Endometrial microvascular endothelial cells (primary cell): ENCODE measurements around the gene BCKDHA. TPM values are rescaled to one million over a fixed set of nuclear protein-coding genes. Genes with fewer than 3 reads are reported as not detected.

Source experiments
- in situ Hi-C: cut with HindIII; loops from 2 replicates; pipeline ENCODE4 v1.10.0; 2017; ENCODE audit warnings: low sequenced_read_pairs, low pct_unique_long_range_greater_than_20kb; ENCODE audit errors: inconsistent ontology term
- total RNA-seq: library from RNA; depleted of rRNA; stranded (reverse); fragments of >200 nt; gene quantifications from one replicate; pipeline ENCODE4 v1.2.3, GENCODE V29; 2015; ENCODE audit errors: inconsistent ontology term

BCKDHA gene
- total RNA-seq, 1 donor from 2014 or later = 50.5 TPM

DNA sequence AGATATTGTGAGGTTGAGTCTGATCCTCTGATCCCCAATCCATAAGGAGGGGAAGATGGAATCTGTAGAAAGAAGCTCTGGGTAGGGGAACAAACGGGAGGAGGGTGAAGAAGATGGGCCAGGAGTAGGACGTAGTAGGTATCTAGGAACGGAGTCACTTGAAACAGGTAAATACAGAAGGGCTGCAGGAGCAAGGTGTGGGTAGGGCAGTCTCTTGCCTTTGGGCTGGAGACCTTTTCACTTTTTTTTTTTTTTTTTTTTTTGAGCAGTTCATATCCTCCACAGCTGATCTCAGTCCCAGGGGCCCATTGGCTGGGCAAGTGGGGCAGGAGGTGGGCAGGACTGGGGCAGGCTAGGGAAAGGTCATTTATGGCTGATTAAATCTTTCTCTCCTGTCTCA is 1.5 kb downstream of the BCKDHA start:
- in situ Hi-C loops = no loop called here

DNA sequence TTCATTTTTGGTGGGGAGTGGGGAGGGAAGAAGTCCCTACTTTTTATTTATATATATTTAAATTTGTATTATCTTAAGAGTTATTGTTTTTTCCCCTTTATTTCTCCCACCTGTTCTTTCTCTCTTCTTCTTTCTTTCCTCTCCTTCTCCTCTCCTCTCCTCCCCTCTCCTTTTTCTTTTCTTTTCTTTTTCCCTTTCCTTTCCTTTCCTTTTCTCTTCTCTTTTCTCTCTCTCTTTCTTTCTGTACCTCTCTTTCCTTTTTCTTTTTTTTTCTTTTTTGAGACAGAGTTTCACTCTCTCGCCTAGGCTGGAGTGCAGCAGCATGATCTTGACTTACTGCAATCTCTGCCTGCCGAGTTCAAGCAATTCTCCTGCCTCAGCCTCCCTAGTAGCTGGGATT is 1.9 kb downstream of the BCKDHA start:
- in situ Hi-C loops = no loop called here

DNA sequence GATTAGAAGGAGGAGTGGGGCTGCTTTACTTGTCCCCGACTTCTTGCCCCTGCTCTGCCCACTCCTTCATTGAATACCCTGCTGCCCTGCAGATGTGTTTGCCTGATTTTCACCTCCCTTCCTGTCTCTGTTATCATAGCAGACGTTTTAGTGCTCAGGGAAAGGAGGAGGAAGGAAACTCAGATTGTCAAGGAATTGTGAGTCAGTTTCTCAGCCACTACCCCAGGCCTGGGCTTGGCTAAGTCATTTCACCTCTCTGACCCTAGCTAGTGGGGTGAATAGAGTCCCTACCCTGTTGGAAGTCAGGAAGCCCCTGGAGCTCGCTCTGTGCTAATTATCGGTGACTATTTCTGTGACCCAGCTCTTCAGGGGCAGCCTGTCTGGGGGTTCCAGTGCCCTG is 3.9 kb downstream of the BCKDHA start:
- in situ Hi-C loops = loop anchor here (25.0 kb wide), 1 partner anchor 161 kb away; no protein-coding TSS in a partner anchor

DNA sequence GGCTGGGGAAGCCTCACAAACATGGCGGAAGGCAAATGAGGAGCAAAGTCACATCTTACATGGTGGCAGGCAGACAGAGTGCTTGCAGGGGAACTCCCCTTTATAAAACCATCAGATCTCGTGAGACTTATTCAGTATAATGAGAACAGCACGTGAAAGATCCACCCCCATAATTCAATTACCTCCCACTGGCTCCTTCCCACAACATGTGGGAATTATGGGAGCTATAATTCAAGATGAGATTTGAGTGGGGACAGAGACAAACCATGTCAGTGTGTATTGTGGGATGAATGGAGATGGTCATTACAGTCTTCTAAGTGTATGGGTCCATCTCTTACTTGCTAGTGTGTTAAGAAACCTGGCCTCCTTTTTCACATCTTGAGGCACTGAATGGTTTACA is 4.4 kb downstream of the BCKDHA start:
- in situ Hi-C loops = loop anchor here (25.0 kb wide), 1 partner anchor 160 kb away; no protein-coding TSS in a partner anchor

DNA sequence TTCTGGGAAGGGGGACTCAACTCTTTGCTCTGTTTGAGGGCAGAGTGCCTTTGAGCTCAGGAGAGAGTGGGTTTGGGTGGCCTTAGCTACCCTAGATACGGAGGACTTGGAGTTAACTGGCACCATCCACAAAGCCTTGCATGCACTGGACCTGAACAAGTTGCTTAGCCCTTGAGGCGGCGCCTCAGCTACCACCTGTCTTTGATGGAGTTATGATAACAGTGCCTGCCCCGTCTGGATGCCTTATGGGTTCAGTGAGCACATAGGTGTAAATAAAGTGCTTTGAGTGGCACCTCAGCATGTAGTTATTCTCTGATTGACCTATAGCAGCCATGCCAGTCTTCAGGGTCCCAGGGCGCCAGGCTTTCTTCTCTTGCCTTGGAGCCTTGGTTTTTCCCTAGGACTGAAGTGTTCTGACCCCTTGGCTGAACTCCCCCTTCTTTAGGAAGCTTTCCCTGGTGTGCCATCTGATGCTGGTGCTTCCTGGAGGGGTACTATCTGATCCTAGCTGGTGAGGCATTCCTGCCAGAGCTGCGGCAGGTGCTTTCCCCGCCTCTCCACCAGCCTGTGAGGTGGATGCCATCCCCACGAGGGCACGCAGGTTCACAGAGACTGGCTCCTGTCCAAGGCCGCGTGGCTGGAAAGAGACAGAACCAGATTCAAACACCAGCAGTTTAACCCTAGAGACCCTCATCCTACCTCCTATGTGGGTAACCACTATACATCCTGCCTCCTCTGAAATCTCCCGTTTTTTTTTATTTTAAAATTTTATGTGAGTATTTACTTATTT is 5.8 kb downstream of the BCKDHA start:
- in situ Hi-C loops = loop anchor here (25.0 kb wide), 1 partner anchor 159 kb away; no protein-coding TSS in a partner anchor

DNA sequence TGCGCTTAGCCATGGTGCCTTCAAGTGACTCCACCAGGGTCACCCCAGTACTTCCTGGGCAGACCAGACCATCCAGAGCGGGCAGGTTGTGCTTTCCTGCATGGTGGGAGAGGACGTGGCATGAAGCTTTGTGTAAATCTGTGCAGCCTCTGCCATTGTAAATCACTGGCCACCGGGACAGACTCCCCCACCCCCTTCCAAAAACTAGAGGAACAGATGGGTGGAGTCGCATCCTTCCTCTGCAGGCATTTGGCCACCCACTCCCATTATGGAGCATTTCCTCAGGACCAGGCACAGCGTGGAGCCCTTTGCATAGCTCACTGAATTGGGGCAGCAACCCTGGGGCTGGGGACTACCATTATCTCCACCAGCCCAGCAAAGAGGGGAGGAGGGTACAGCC is 8.2 kb downstream of the BCKDHA start:
- in situ Hi-C loops = loop anchor here (25.0 kb wide), 1 partner anchor 157 kb away; no protein-coding TSS in a partner anchor

DNA sequence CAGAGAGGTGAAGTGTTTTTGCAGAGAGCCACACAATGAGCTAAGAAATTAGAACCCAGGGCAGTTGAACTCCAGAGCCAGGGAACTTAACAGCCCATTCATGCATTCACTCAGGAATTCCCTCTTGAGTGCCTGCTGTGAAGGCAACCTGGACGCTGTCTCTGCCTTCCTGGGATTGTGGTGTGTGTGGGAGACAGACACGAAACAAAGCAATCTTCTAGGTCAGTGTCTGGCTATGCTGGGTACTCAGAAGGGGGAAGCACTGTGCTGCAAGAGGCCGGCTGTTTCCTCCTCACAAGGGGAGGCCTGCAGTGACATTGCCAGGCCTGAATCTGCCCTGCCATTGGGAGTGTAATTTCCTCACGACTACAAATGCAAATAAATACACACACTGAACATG is 9.7 kb downstream of the BCKDHA start:
- in situ Hi-C loops = loop anchor here (25.0 kb wide), 1 partner anchor 155 kb away; no protein-coding TSS in a partner anchor

DNA sequence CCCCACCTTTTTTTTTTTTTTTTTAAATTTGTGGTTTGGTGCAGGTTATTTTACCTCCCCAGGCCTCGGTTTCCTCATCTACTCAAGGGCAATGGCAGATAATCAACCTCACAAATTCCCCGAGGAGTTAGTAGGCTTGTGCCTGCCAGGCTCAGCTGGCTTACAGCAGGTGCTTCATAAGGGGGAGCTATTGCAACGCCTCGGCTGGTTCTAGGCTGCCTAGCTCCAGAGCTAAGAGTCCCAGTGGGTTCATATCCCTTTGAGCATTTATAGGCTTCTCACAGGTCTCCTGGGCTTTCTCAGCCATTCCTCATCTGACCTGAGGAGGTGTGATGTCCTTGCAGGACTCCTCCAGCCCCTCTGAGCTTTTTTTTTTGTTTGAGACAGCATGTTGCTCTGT is 10.6 kb downstream of the BCKDHA start:
- in situ Hi-C loops = loop anchor here (25.0 kb wide), 1 partner anchor 154 kb away; no protein-coding TSS in a partner anchor

DNA sequence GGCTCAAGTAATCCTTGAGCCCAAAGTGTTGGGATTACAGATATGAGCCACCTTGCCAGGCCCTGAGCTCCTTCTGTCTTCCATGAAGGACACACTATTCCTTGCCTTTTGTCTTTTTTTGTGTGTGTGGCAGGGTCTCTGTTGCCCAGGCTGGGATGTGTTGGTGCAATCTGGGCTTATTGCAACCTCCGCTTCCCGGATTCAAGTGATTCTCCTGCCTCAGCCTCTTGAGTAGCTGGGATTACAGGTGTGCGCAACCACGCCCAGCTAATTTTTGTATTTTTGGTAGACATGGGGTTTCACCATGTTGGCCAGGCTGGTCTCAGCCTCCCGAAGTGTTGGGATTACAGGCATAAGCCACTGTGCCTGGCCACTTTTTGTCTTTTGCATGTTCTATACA is 11.2 kb downstream of the BCKDHA start:
- in situ Hi-C loops = loop anchor here (25.0 kb wide), 1 partner anchor 153 kb away; no protein-coding TSS in a partner anchor

DNA sequence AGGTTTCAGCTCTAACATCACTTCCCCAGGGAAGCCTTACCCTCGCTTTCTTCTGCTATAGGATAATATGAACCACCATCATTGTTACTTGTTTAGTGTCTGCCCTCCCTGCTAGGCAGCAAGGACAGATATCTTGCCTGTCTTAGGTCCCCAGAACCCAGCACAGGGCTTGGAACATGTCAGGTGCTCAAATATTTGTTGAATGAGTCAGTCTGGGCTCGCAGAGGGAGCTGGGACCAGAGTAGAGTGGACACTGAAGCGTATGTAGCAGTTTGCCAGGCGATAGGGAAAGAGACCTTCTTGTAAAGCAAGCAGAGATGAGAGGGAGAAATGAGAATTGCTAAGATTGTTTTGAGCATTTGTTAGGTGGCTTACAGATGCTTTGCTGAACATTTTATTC is 11.7 kb downstream of the BCKDHA start:
- in situ Hi-C loops = loop anchor here (25.0 kb wide), 1 partner anchor 153 kb away; no protein-coding TSS in a partner anchor

DNA sequence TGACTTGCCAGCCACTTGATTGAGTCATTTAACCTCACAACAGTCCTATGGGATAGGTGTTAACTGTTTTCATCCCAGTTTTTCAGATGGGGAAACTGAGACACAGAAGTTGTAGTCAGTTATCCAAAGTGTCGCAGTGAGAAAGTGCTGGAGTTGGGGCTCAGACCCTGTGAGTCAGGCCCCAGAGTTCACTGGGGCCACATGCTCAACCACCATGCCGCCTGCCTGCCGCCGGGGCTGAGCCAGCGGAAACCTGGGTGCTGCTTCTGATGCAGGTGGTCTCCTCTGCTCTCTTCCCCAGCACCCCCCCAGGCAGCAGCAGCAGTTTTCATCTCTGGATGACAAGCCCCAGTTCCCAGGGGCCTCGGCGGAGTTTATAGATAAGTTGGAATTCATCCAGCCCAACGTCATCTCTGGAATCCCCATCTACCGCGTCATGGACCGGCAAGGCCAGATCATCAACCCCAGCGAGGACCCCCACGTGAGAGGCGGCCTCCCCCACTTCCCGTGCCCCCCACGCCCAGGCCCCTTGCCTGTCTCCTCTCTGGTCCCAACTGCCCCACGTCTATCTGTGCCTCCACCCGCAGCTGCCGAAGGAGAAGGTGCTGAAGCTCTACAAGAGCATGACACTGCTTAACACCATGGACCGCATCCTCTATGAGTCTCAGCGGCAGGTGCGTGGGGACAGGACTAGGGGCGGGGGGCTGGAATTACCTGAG is 12.9 kb downstream of the BCKDHA start:
- in situ Hi-C loops = loop anchor here (25.0 kb wide), 1 partner anchor 152 kb away; no protein-coding TSS in a partner anchor

DNA sequence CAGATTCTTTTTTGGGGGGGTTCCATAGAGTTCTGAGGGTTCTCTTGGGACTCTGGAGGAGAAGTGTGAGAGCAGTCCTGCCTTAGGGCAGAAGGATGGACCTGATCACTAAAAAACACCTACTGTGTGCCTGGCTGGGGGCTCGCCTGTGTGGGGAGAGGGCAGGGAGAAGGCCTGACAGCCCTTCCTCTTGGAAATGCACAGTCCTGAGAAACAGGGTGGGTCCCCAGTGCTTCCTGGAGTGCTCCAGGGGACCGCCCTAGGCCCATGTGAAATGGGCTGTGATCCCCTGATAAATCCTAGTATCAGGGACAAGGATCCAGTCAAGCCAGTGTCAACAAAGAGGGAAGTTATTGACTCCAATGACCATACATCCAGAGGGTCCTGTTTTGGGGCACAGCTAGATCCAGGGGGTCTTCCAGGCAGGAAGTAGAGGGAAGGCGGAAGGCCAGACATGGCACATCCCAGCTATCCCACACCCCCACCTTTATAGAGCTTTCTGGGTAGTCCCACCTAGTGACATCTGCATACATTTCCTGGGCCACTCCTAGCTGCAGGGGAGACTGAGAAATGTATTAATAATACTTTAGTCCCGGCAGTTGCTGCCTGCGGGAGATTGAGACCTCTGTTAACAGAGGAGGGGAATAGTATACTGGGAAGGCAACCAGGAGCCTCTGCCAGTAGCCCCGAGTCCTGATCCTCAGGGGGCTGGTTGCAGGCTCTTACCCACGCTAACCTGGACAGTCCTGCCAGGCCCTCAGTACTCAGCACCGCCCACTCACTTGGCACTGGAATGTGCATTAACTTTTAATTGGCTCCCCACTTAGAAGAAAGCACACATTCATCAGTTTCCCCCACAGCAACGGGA is 13.7 kb downstream of the BCKDHA start:
- in situ Hi-C loops = loop anchor here (25.0 kb wide), 1 partner anchor 151 kb away; no protein-coding TSS in a partner anchor

DNA sequence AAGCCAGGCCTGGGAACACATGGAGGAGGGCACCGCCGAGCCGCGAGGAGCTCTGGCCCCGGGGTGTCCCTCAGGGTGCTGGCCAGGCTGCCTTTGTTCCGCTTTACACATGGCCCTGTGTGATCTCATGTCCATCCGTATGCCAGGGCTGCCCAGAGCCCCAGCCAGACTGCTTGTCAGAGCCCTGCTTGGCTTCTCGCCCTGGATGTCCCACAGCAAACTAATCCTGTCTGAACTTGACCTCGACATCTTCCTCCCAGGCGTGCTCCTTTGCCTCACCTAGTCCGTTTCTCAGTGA is 14.3 kb downstream of the BCKDHA start:
- in situ Hi-C loops = loop anchor here (25.0 kb wide), 1 partner anchor 150 kb away; no protein-coding TSS in a partner anchor

DNA sequence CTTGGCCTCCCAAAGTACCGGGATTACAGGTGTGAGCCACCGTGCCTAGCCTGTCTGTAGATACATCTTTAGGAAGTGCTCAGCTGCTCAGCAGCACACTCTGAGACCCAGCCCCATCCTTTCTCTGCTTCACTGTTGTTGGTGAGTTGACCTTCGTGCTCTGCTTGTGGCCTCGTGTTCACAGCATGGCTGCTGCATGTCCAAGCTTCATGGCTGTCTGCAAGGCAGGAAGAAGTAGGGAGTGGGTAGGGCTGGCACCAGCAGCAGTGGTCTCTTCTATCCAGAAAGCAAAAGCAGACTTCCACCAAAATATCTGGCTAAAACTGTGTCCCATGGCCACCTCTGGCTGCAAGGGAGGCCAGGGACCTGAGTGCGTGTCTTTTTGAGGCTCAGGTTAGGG is 15.3 kb downstream of the BCKDHA start:
- in situ Hi-C loops = loop anchor here (25.0 kb wide), 1 partner anchor 149 kb away; no protein-coding TSS in a partner anchor

DNA sequence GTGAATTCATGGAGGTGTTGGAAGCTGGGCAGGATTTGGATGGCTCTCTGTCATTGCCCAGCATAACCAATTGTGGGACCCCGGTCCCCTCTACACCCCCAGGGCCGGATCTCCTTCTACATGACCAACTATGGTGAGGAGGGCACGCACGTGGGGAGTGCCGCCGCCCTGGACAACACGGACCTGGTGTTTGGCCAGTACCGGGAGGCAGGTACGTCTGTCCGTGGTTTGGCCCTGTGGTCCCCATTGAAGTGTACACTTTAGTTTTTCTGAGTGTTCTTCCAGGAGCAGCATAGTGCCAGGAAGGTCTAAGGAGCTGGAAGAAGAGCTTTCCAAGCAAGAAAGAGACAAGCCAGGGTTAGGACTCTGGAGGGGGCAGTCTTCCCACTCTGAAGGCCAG is 16.3 kb downstream of the BCKDHA start:
- in situ Hi-C loops = loop anchor here (25.0 kb wide), 1 partner anchor 148 kb away; no protein-coding TSS in a partner anchor

DNA sequence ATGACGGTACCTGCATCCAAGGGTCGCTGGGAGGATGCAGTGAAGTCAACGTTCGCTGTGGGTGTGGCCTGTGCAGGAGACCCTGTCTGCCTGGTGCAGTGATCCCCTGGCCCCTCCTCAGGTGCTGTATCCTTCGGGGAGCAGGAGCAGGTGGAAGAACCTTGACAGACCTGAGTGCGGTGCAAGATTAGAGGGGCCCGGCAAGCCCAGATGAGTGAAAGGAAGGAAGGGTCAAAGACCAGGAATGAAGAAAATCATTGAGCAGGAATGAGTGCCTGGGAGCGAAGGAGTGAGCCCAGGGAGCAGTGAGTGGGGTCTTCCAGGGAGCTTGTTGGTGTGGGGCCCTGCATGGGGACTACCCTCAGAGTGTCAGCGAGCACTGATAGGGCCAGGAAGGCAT is 16.8 kb downstream of the BCKDHA start:
- in situ Hi-C loops = loop anchor here (25.0 kb wide), 1 partner anchor 148 kb away; no protein-coding TSS in a partner anchor

DNA sequence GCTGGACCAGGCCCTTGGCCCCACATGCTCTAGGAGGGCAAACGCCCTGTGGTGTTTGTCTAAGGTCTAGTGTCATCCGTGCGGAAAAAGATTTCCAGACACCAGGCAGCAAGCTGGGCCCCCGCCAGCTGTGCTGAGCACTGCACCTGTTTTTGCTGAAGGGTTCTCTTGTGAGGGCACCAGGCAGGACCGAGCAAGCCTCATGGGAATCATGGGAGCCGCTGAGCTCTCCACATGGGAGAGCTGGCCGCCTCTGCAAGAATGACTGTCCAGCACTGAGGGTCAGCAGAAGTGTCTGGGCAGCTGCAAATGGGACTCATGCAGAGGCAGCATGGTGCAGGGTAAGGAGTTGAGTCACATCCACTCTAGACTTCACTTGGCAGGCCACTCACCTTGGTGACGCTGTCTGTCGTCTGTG is 17.5 kb downstream of the BCKDHA start:
- in situ Hi-C loops = loop anchor here (25.0 kb wide), 1 partner anchor 147 kb away; no protein-coding TSS in a partner anchor

DNA sequence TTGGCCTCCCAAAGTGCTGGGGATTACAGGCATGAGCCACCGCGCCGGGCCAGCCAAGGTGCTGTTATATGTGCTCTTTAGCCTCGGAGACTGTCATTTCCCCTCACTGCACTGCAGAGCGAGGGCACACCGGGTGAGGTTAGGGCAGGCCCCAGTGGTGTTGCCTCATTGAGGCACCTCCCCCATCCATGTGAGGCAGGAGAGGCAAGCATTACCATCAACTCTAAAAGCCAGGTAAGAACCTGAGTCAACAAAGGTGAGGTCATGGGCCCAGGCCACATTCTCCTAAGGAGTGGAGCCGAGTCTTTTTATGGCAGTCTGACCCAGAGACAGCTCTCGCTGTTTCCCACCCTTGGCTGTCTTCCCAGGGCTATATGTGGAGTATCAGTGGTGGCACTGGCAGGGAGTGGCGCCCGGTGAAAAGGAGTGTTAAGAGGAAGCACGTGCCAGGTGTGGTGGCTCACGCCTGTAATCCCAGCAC is 18.6 kb downstream of the BCKDHA start:
- in situ Hi-C loops = loop anchor here (25.0 kb wide), 1 partner anchor 146 kb away; no protein-coding TSS in a partner anchor
